ENCODE results near the gene NPW. TPM values are rescaled to one million over a fixed set of nuclear protein-coding genes. Genes with fewer than 3 reads are reported as not detected.

The NPW gene
- total and polyA plus RNA-seq, 12 donors, result 0.39 to 0.54 TPM; not detected in 10

- intact Hi-C loops (cut with DNase I), result no loop called here
- peak overlapping the region in 3 of 10 donors; percentile 63 to 78 (median 68) for H3K4me3 ChIP-seq
- DNase-seq, result peak in 1 of 2 donors; percentile 59
Measured at GRCh38 chr16:2040041-2040786, 20.6 kb downstream of the NPW start.

DNA sequence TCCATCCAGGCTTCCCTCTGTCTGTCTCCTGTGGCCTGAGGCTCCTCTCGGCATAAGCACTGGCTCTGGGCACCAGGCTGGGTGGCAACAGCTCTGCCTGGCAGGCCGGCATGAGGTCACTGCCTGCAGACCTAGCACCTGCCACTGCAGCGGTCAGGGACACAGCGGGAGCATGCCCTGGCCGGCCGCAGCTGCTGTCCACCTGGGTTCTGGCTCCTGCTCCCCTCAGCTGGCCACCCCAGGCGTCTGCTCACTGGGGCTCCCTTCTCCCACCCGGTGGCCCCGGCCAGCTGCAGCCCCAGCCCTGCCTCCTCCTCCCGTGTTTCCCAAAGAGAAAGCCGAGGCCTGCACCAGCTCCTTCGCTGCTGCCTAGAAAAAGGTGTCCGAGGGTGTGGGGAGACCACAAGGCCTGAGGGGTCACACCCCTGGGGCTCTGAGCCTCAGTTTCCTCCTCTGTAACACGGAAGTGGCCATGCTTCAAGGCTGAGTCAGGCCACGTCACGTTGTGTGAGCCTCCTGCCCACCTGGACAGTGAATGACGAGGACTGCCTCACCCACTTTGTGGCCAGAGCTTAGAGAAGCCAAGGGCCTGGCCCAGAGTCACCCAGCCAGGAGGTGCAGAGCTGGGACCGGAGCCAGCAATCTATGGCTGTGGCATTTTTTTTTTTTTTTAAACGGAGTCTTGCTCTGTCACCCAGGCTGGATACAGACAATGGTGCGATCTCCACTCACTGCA, 21.4 kb downstream of the NPW start:
- DNase-seq (no peak), ATAC-seq (peak in 1 of 8 donors; percentile 0)
- WGBS, 2 donors, result 69 to 74% methylated on average over 20 of the region's 20 CpGs
- TF ChIP-seq, protein P1, sequence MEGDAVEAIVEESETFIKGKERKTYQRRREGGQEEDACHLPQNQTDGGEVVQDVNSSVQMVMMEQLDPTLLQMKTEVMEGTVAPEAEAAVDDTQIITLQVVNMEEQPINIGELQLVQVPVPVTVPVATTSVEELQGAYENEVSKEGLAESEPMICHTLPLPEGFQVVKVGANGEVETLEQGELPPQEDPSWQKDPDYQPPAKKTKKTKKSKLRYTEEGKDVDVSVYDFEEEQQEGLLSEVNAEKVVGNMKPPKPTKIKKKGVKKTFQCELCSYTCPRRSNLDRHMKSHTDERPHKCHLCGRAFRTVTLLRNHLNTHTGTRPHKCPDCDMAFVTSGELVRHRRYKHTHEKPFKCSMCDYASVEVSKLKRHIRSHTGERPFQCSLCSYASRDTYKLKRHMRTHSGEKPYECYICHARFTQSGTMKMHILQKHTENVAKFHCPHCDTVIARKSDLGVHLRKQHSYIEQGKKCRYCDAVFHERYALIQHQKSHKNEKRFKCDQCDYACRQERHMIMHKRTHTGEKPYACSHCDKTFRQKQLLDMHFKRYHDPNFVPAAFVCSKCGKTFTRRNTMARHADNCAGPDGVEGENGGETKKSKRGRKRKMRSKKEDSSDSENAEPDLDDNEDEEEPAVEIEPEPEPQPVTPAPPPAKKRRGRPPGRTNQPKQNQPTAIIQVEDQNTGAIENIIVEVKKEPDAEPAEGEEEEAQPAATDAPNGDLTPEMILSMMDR (IDR thresholded peaks at IDR 0.05), result no peak
- Histone ChIP-seq H3K36me3 (peaks cover 0 to 34% (median 10%) of the 10 kb centered on the region in 9 donors), H3K27ac (peak overlapping the region in 9 of 10 donors; percentile 80 to 96 (median 93)), H3K9me3 (no peaks in the 10 kb centered on the region), H3K4me3 (no peak overlapping the region), H3K27me3 (no peaks in the 10 kb centered on the region), H3K4me1 (peaks cover 53 to 100% (median 89%) of the 10 kb centered on the region in 9 donors)
- intact Hi-C loops (cut with DNase I), result no loop called here

More at GRCh38 chr16:2040041-2040786, 20.6 kb downstream of the NPW start:
- TF ChIP-seq, protein P1 (IDR thresholded peaks at IDR 0.05), result no peak
- peak in 2 of 8 donors; percentile 0 for ATAC-seq
- Histone ChIP-seq H3K4me1 (peaks cover 58 to 100% (median 94%) of the 10 kb centered on the region in 9 donors), H3K36me3 (peaks cover 0 to 40% (median 10%) of the 10 kb centered on the region in 9 donors), H3K27me3 (no peaks in the 10 kb centered on the region), H3K9me3 (no peaks in the 10 kb centered on the region), H3K27ac (peak overlapping the region; percentile 80 to 96 (median 93))
- 67 to 70% methylated on average over 24 of the region's 24 CpGs for WGBS, 2 donors

DNA sequence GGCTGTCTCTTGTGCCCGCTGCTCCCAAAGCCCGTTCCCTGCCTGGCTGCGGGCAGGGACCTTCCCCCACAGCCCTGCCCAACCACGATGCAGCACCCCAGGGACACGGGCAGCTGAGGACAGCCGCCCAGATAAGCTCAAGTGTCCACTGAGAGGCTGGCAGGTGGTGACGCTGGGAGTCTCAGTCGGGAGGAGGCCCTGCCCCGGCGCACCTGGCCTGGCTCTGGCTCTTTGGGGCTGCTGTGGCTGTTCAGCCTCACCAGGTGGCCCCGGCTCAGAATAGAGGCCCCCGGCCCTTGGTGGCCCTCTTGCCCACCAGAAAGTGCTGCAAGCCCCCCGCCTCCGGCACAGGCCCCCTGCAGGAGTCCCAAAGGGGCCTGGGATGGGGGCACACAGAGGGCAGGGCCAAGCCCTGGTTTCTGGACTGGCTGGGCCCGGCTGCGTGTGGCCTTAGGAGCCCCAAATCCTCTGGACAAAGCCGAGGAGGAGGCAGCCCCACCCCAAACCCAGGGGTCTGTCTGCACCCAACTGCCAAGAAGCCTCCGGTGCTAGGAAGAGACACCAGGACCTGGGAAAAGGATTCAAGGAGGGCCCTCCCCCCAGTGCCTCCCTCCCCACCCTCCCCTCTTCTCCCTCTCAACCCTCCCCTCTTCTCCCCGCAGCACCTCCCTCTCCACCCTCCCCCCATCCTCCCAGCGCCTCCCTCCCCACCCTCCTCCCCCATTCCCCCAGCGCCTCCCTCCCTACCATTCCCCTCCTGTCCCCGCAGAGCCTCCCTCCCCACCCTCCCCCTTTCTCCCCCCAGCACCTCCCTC, 22.8 kb downstream of the NPW start:
- TF ChIP-seq, protein P1 (IDR thresholded peaks at IDR 0.05), result peak in 1 of 9 donors; percentile 16
- Histone ChIP-seq H3K4me3 (peak overlapping the region in 1 of 10 donors; percentile 5), H3K27ac (peak overlapping the region in 9 of 10 donors; percentile 8 to 96 (median 93)), H3K9me3 (no peaks in the 10 kb centered on the region), H3K36me3 (peaks cover 0 to 20% (median 8%) of the 10 kb centered on the region in 9 donors), H3K27me3 (no peaks in the 10 kb centered on the region), H3K4me1 (peaks cover 54 to 100% (median 89%) of the 10 kb centered on the region in 9 donors)
- WGBS, 2 donors, result 44 to 49% methylated on average over 18 to 22 of the region's 22 CpGs
- DNase-seq, result peak; percentile 65 to 74
- ATAC-seq, result peak in 7 of 8 donors; percentile 18 to 65 (median 53)
- intact Hi-C loops (cut with DNase I), result no loop called here
